ENCODE measurements around the gene SERPINB13. TPM values are rescaled to one million over a fixed set of nuclear protein-coding genes. Genes with fewer than 3 reads are reported as not detected.

SERPINB13 gene
- total RNA-seq, 5 donors from 2014 or later (not counting 1 experiment from before 2014, with no cell fraction given): not detected

GRCh38 chr18:63551769-63552168 is 35.4 kb upstream of the SERPINB13 start:
- POLR2A ChIA-PET: no interaction called here
- no peaks in the 10 kb centered on the region for H3K27me3 ChIP-seq (replicated peaks in 1 of 2; ENCODE audit: control insufficient read depth in 2 of 2, extremely low read depth in 1 of 2, insufficient read depth in 2 of 2, low read length in 1 of 2)
- Mint-ChIP-seq H3K27me3 (peaks cover 6 to 17% of the 10 kb centered on the region in 2 donors), H3K4me3 (no peak overlapping the region), H3K4me1 (no peaks in the 10 kb centered on the region), H3K9me3 (no peaks in the 10 kb centered on the region), H3K36me3 (no peaks in the 10 kb centered on the region), H3K27ac (no peak overlapping the region)
- ATAC-seq (replicated peaks in 1 of 4) (no peak), DNase-seq (no peak)
- no peaks in the 10 kb centered on the region for H3K9me3 ChIP-seq
- 60% methylated on average over 1 of the region's 3 CpGs for WGBS (ENCODE audit: insufficient coverage)
- CTCF ChIA-PET: no interaction called here
- H3K4me3 ChIP-seq (ENCODE audit: control insufficient read depth in 1 of 2, extremely low read depth in 1 of 2, low read length in 1 of 2): no peak overlapping the region
- H3K4me1 ChIP-seq (ENCODE audit: control insufficient read depth in 1 of 2, extremely low read depth in 1 of 2, insufficient read depth in 2 of 2, low read length in 2 of 2): no peaks in the 10 kb centered on the region
- H3K27ac ChIP-seq (ENCODE audit: low read length): no peak overlapping the region
- H3K36me3 ChIP-seq (ENCODE audit: control insufficient read depth in 2 of 2, extremely low read depth in 1 of 2, insufficient read depth in 1 of 2, low read length in 1 of 2): no peaks in the 10 kb centered on the region

- no peak overlapping the region for H3K4me3 Mint-ChIP-seq
- no peak overlapping the region for H3K27ac Mint-ChIP-seq
- no CpG with 5 or more reads among the region's 2 CpGs for WGBS (ENCODE audit: insufficient coverage)
- H3K9me3 ChIP-seq: no peaks in the 10 kb centered on the region
- peaks cover 4 to 18% of the 10 kb centered on the region in 2 donors for H3K27me3 Mint-ChIP-seq
- no peak overlapping the region for H3K27ac ChIP-seq (ENCODE audit: low read length)
- ChIA-PET POLR2A (no interaction called here), CTCF (no interaction called here)
- DNase-seq (no peak), ATAC-seq (replicated peaks in 1 of 4) (no peak)
- H3K4me1 Mint-ChIP-seq: no peaks in the 10 kb centered on the region
- H3K36me3 Mint-ChIP-seq: no peaks in the 10 kb centered on the region
- H3K27me3 ChIP-seq (replicated peaks in 1 of 2; ENCODE audit: control insufficient read depth in 2 of 2, extremely low read depth in 1 of 2, insufficient read depth in 2 of 2, low read length in 1 of 2): no peaks in the 10 kb centered on the region
- no peak overlapping the region for H3K4me3 ChIP-seq (ENCODE audit: control insufficient read depth in 1 of 2, extremely low read depth in 1 of 2, low read length in 1 of 2)
- H3K9me3 Mint-ChIP-seq: no peaks in the 10 kb centered on the region
- no peaks in the 10 kb centered on the region for H3K36me3 ChIP-seq (ENCODE audit: control insufficient read depth in 2 of 2, extremely low read depth in 1 of 2, insufficient read depth in 1 of 2, low read length in 1 of 2)
- no peaks in the 10 kb centered on the region for H3K4me1 ChIP-seq (ENCODE audit: control insufficient read depth in 1 of 2, extremely low read depth in 1 of 2, insufficient read depth in 2 of 2, low read length in 2 of 2)
These were observed 34.6 kb upstream of the SERPINB13 start for GRCh38 chr18:63552581-63552980.

- 86% methylated on average over 1 of the region's 1 CpG for WGBS (ENCODE audit: insufficient coverage)
- ChIA-PET CTCF (no interaction called here), POLR2A (no interaction called here)
- no peaks in the 10 kb centered on the region for H3K4me1 ChIP-seq (ENCODE audit: control insufficient read depth in 1 of 2, extremely low read depth in 1 of 2, insufficient read depth in 2 of 2, low read length in 2 of 2)
- Mint-ChIP-seq H3K27ac (no peak overlapping the region), H3K4me3 (no peak overlapping the region), H3K4me1 (no peaks in the 10 kb centered on the region), H3K36me3 (no peaks in the 10 kb centered on the region), H3K9me3 (no peaks in the 10 kb centered on the region), H3K27me3 (peaks cover 4 to 15% of the 10 kb centered on the region in 2 donors)
- no peaks in the 10 kb centered on the region for H3K27me3 ChIP-seq (replicated peaks in 1 of 2; ENCODE audit: control insufficient read depth in 2 of 2, extremely low read depth in 1 of 2, insufficient read depth in 2 of 2, low read length in 1 of 2)
- ATAC-seq (replicated peaks in 1 of 4) (no peak), DNase-seq (no peak)
- H3K9me3 ChIP-seq: no peaks in the 10 kb centered on the region
- H3K36me3 ChIP-seq (ENCODE audit: control insufficient read depth in 2 of 2, extremely low read depth in 1 of 2, insufficient read depth in 1 of 2, low read length in 1 of 2): no peaks in the 10 kb centered on the region
- no peak overlapping the region for H3K27ac ChIP-seq (ENCODE audit: low read length)
- no peak overlapping the region for H3K4me3 ChIP-seq (ENCODE audit: control insufficient read depth in 1 of 2, extremely low read depth in 1 of 2, low read length in 1 of 2)
These were observed 34.1 kb upstream of the SERPINB13 start for GRCh38 chr18:63553081-63553480.

- H3K4me1 Mint-ChIP-seq: no peaks in the 10 kb centered on the region
- H3K27ac ChIP-seq (ENCODE audit: low read length): no peak overlapping the region
- no peak for DNase-seq
- no peaks in the 10 kb centered on the region for H3K4me1 ChIP-seq (ENCODE audit: control insufficient read depth in 1 of 2, extremely low read depth in 1 of 2, insufficient read depth in 2 of 2, low read length in 2 of 2)
- no peak overlapping the region for H3K4me3 ChIP-seq (ENCODE audit: control insufficient read depth in 1 of 2, extremely low read depth in 1 of 2, low read length in 1 of 2)
- H3K4me3 Mint-ChIP-seq: no peak overlapping the region
- ATAC-seq (replicated peaks in 1 of 4): no peak
- 79% methylated on average over 5 of the region's 9 CpGs for WGBS (ENCODE audit: insufficient coverage)
- no peak overlapping the region for H3K27ac Mint-ChIP-seq
- H3K27me3 ChIP-seq (replicated peaks in 1 of 2; ENCODE audit: control insufficient read depth in 2 of 2, extremely low read depth in 1 of 2, insufficient read depth in 2 of 2, low read length in 1 of 2): peaks cover 0 to 4% of the 10 kb centered on the region in 2 experiments
- H3K9me3 Mint-ChIP-seq: no peaks in the 10 kb centered on the region
- no peaks in the 10 kb centered on the region for H3K36me3 ChIP-seq (ENCODE audit: control insufficient read depth in 2 of 2, extremely low read depth in 1 of 2, insufficient read depth in 1 of 2, low read length in 1 of 2)
- no peaks in the 10 kb centered on the region for H3K9me3 ChIP-seq
- H3K36me3 Mint-ChIP-seq: no peaks in the 10 kb centered on the region
- ChIA-PET CTCF (no interaction called here), POLR2A (no interaction called here)
- H3K27me3 Mint-ChIP-seq: peaks cover 11% of the 10 kb centered on the region in 2 donors
These were observed 27.3 kb upstream of the SERPINB13 start for GRCh38 chr18:63559567-63560491.

GRCh38 chr18:63562284-63562683 is 24.9 kb upstream of the SERPINB13 start:
- H3K4me1 Mint-ChIP-seq: no peaks in the 10 kb centered on the region
- Histone ChIP-seq H3K9me3 (no peaks in the 10 kb centered on the region), H3K4me1 (ENCODE audit: control insufficient read depth in 1 of 2, extremely low read depth in 1 of 2, insufficient read depth in 2 of 2, low read length in 2 of 2) (no peaks in the 10 kb centered on the region), H3K4me3 (ENCODE audit: control insufficient read depth in 1 of 2, extremely low read depth in 1 of 2, low read length in 1 of 2) (no peak overlapping the region), H3K27ac (ENCODE audit: low read length) (no peak overlapping the region), H3K36me3 (ENCODE audit: control insufficient read depth in 2 of 2, extremely low read depth in 1 of 2, insufficient read depth in 1 of 2, low read length in 1 of 2) (no peaks in the 10 kb centered on the region), H3K27me3 (replicated peaks in 1 of 2; ENCODE audit: control insufficient read depth in 2 of 2, extremely low read depth in 1 of 2, insufficient read depth in 2 of 2, low read length in 1 of 2) (peaks cover 0 to 5% of the 10 kb centered on the region in 2 experiments)
- H3K36me3 Mint-ChIP-seq: no peaks in the 10 kb centered on the region
- ATAC-seq (replicated peaks in 1 of 4) (no peak), DNase-seq (no peak)
- ChIA-PET POLR2A (no interaction called here), CTCF (no interaction called here)
- H3K27me3 Mint-ChIP-seq: peaks cover 7 to 11% of the 10 kb centered on the region in 2 donors
- no peak overlapping the region for H3K27ac Mint-ChIP-seq
- no peak overlapping the region for H3K4me3 Mint-ChIP-seq
- 100% methylated on average over 3 of the region's 4 CpGs for WGBS (ENCODE audit: insufficient coverage)
- no peaks in the 10 kb centered on the region for H3K9me3 Mint-ChIP-seq

GRCh38 chr18:63564021-63564420 is 23.1 kb upstream of the SERPINB13 start:
- H3K4me1 Mint-ChIP-seq: no peaks in the 10 kb centered on the region
- Histone ChIP-seq H3K27me3 (replicated peaks in 1 of 2; ENCODE audit: control insufficient read depth in 2 of 2, extremely low read depth in 1 of 2, insufficient read depth in 2 of 2, low read length in 1 of 2) (peaks cover 0 to 18% of the 10 kb centered on the region in 2 experiments), H3K4me1 (ENCODE audit: control insufficient read depth in 1 of 2, extremely low read depth in 1 of 2, insufficient read depth in 2 of 2, low read length in 2 of 2) (no peaks in the 10 kb centered on the region), H3K36me3 (ENCODE audit: control insufficient read depth in 2 of 2, extremely low read depth in 1 of 2, insufficient read depth in 1 of 2, low read length in 1 of 2) (no peaks in the 10 kb centered on the region), H3K27ac (ENCODE audit: low read length) (no peak overlapping the region), H3K9me3 (no peaks in the 10 kb centered on the region), H3K4me3 (ENCODE audit: control insufficient read depth in 1 of 2, extremely low read depth in 1 of 2, low read length in 1 of 2) (no peak overlapping the region)
- H3K9me3 Mint-ChIP-seq: no peaks in the 10 kb centered on the region
- DNase-seq (no peak), ATAC-seq (replicated peaks in 1 of 4) (no peak)
- POLR2A ChIA-PET: no interaction called here
- no peak overlapping the region for H3K4me3 Mint-ChIP-seq
- no peak overlapping the region for H3K27ac Mint-ChIP-seq
- peaks cover 13 to 19% of the 10 kb centered on the region in 2 donors for H3K27me3 Mint-ChIP-seq
- H3K36me3 Mint-ChIP-seq: no peaks in the 10 kb centered on the region
- no CpG with 5 or more reads among the region's 4 CpGs for WGBS (ENCODE audit: insufficient coverage)
- CTCF ChIA-PET: no interaction called here

All from T-cell (primary cell).